Tibial artery (tissue), 4 donors: Measurements from ENCODE around the gene ADAMTSL4.

ENCODE experiments used
- DNase-seq, 2 donors: peaks; one replicate each; pipeline ENCODE4 v3.0.0-alpha.2; 2019
- H3K27ac ChIP-seq, 2 donors: fragments of 200-600 bp; sonication (generic) in 1 of 2; 1 replicate in 1 of 2; 2 replicates in 1 of 2; pipeline ENCODE4 v1.5.1; 2018 to 2019; ENCODE audit warnings: mild to moderate bottlenecking in 1 of 2
- H3K27me3 ChIP-seq, 2 donors: fragments of 200-600 bp; sonication (generic) in 1 of 2; one replicate each; pipeline versions ENCODE4 v1.5.1 to v1.6.0; 2016 to 2019
- H3K36me3 ChIP-seq, 3 donors: fragments of 200-600 bp; sonication (generic) in 2 of 3; one replicate each; pipeline ENCODE4 v1.5.1; 2016 to 2019; ENCODE audit warnings: mild to moderate bottlenecking in 2 of 3
- H3K4me1 ChIP-seq, 4 donors: fragments of 200-600 bp; sonication (generic) in 2 of 4; 1 replicate in 3 of 4; 2 replicates in 1 of 4; pipeline ENCODE4 v1.5.1; 2016 to 2019
- H3K4me3 ChIP-seq, 2 donors: fragments of 200-600 bp; sonication (generic) in 1 of 2; 1 replicate in 1 of 2; 2 replicates in 1 of 2; pipeline ENCODE4 v1.5.1; 2018 to 2019; ENCODE audit warnings: mild to moderate bottlenecking in 2 of 2
- H3K9me3 ChIP-seq, 3 donors: fragments of 200-600 bp; sonication (generic) in 1 of 3; one replicate each; pipeline ENCODE4 v1.5.1; 2016 to 2019
- CTCF ChIP-seq, 2 experiments: fragments of 200-600 bp in 1 of 2; fragments of 450-650 bp in 1 of 2; IDR thresholded peaks; one replicate each; pipeline ENCODE4 v1.5.1; 2017 to 2019; ENCODE audit warnings: antibody characterized with exemption in 2 of 2, mild to moderate bottlenecking in 1 of 2, moderate library complexity in 1 of 2
- intact Hi-C: fragments of 100-400 bp; cut with DNase I; formaldehyde crosslinking; loops from one replicate; pipeline ENCODE4 v1.15.0; 2023; ENCODE audit warnings: low total_unique reads

The ADAMTSL4 gene

GRCh38 chr1:150528196-150528595 lies 21.0 kb upstream of the ADAMTSL4 start:
- intact Hi-C loops, result no loop called here
- no peaks in the 10 kb centered on the region for H3K36me3 ChIP-seq

GRCh38 chr1:150529017-150529416 lies 20.2 kb upstream of the ADAMTSL4 start:
- no peaks in the 10 kb centered on the region for H3K36me3 ChIP-seq
- no peak overlapping the region for H3K4me3 ChIP-seq
- H3K27me3 ChIP-seq, result no peaks in the 10 kb centered on the region
- DNase-seq, result no peak
- intact Hi-C loops, result no loop called here
- peaks cover 0 to 26% (median 17%) of the 10 kb centered on the region in 4 donors for H3K4me1 ChIP-seq
- TF ChIP-seq CTCF (IDR thresholded peaks at IDR 0.05), result no peak
- no peak overlapping the region for H3K27ac ChIP-seq
- no peaks in the 10 kb centered on the region for H3K9me3 ChIP-seq

More at GRCh38 chr1:150528196-150528595, 21.0 kb upstream of the ADAMTSL4 start:
- no peak for TF ChIP-seq CTCF (IDR thresholded peaks at IDR 0.05)
- H3K4me1 ChIP-seq, result peaks cover 0 to 18% (median 15%) of the 10 kb centered on the region in 4 donors
- no peak overlapping the region for H3K27ac ChIP-seq
- DNase-seq, result no peak
- H3K4me3 ChIP-seq, result no peak overlapping the region
- H3K9me3 ChIP-seq, result no peaks in the 10 kb centered on the region
- H3K27me3 ChIP-seq, result no peaks in the 10 kb centered on the region

GRCh38 chr1:150530491-150531159 lies 18.6 kb upstream of the ADAMTSL4 start:
- Histone ChIP-seq H3K27ac (no peak overlapping the region), H3K9me3 (no peaks in the 10 kb centered on the region), H3K4me3 (no peak overlapping the region), H3K27me3 (no peaks in the 10 kb centered on the region), H3K36me3 (no peaks in the 10 kb centered on the region), H3K4me1 (peaks cover 0 to 43% (median 21%) of the 10 kb centered on the region in 4 donors)
- no peak for TF ChIP-seq CTCF (IDR thresholded peaks at IDR 0.05)
- no peak for DNase-seq
- intact Hi-C loops, result loop anchor here (5.0 kb wide), 1 partner anchor 68 kb away; no protein-coding TSS in a partner anchor

- intact Hi-C loops, result loop anchor here (5.0 kb wide), 1 partner anchor 71 kb away; no protein-coding TSS in a partner anchor
- Histone ChIP-seq H3K4me1 (peaks cover 0 to 63% (median 28%) of the 10 kb centered on the region in 4 donors), H3K27ac (peak overlapping the region; percentile 30 to 75), H3K4me3 (no peak overlapping the region), H3K36me3 (no peaks in the 10 kb centered on the region), H3K9me3 (no peaks in the 10 kb centered on the region), H3K27me3 (no peaks in the 10 kb centered on the region)
- no peak for TF ChIP-seq CTCF (IDR thresholded peaks at IDR 0.05)
- no peak for DNase-seq
Observed at GRCh38 chr1:150532860-150533259, 16.3 kb upstream of the ADAMTSL4 start.

GRCh38 chr1:150534002-150534401 lies 15.2 kb upstream of the ADAMTSL4 start:
- no peak for TF ChIP-seq CTCF (IDR thresholded peaks at IDR 0.05)
- Histone ChIP-seq H3K4me3 (no peak overlapping the region), H3K36me3 (no peaks in the 10 kb centered on the region), H3K9me3 (no peaks in the 10 kb centered on the region), H3K27ac (peak overlapping the region in 1 of 2 donors; percentile 88), H3K4me1 (peaks cover 0 to 73% (median 32%) of the 10 kb centered on the region in 4 donors), H3K27me3 (no peaks in the 10 kb centered on the region)
- no peak for DNase-seq
- intact Hi-C loops, result loop anchor here (5.0 kb wide), 1 partner anchor 72 kb away; no protein-coding TSS in a partner anchor
